Cardiac muscle cell (in vitro differentiated cells and primary cell): Measurements from ENCODE around the gene ARID3A. TPM values are rescaled to one million over a fixed set of nuclear protein-coding genes. Genes with fewer than 3 reads are reported as not detected.
A peak's percentile ranks its signal among the peaks of the same experiment; 100 is the strongest.

Experiments
- DNase-seq, 2 donors: peaks; one replicate each; pipeline versions ENCODE4 v3.0.0 to v3.0.0-alpha.2; 2010 to 2017; ENCODE audit warnings: low read depth in 1 of 2, low spot score in 1 of 2
- H3K27ac ChIP-seq: fragments of 200-600 bp; sonication (generic); 2 replicates; pipeline ENCODE4 v1.5.1; 2016
- H3K27me3 ChIP-seq: fragments of 200-600 bp; sonication (generic); 2 replicates; pipeline ENCODE4 v1.6.0; 2016; ENCODE audit warnings: control low read depth
- H3K36me3 ChIP-seq: fragments of 200-600 bp; sonication (generic); 2 replicates; pipeline ENCODE4 v1.5.1; 2016; ENCODE audit warnings: control low read depth
- H3K4me1 ChIP-seq: fragments of 200-600 bp; sonication (generic); 2 replicates; pipeline ENCODE4 v1.8.1; 2017; ENCODE audit warnings: low read depth, mild to moderate bottlenecking, mixed run types
- H3K4me3 ChIP-seq: fragments of 200-600 bp; sonication (generic); 2 replicates; pipeline ENCODE4 v1.5.1; 2016; ENCODE audit warnings: mild to moderate bottlenecking
- H3K9me3 ChIP-seq: fragments of 200-600 bp; sonication (generic); 2 replicates; pipeline ENCODE4 v1.5.1; 2017; ENCODE audit warnings: low read depth, mild to moderate bottlenecking, control low read depth
- CTCF ChIP-seq: IDR thresholded peaks from 2 replicates; pipeline ENCODE4 v1.5.1; 2012; ENCODE audit warnings: low read depth, mild to moderate bottlenecking, low read length
- polyA plus RNA-seq: library from polyadenylated mRNA; unstranded; fragments of >200 nt; fragmentation: Nextera tagmentation; extraction: Ambion mirVana; gene quantifications from 2 replicates; pipeline ENCODE4 v1.2.1, GENCODE V29; 2016
- total RNA-seq: library from RNA; depleted of rRNA; stranded (reverse); fragments of >200 nt; gene quantifications from 2 replicates; pipeline ENCODE4 v1.2.3, GENCODE V29; 2016

The ARID3A gene
- total and polyA plus RNA-seq, 2 experiments from 2014 or later = 39.1 to 62.3 TPM

DNA sequence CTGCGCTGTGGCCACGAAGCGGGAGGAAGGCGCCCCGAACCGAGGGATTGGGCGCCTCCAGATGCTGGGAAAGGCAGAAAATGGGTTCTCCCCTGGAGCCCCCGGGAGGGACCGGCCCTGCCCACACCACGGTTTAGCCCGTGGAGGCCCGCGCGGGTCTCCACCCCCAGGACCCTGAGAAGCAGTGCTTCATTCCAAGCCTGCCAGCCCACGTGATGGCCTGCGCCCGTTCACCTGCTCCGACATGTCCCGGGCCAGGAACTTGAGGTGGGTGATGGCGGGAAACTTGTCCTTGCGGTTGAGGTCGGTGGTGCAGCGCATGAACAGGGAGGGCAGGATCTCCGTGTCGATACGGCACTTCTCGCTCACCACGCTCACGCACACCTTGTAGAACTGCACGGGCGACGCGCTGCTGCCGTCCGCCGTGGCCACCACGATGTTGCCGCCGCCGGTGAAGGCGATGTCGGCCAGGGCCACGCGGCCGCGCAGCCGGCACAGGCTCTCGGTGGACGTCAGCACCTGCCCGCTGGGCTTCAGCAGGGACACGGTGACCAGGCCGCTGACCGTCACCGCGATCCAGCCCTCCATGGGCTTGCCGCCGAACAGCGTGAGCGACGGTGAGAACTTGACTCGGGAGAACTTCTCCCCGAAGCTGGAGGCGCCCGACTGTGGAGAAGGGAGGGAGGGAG is 40.2 kb upstream of the ARID3A start:
- no peaks in the 10 kb centered on the region for H3K4me1 ChIP-seq
- H3K27ac ChIP-seq = no peak overlapping the region
- TF ChIP-seq CTCF = no peak
- peaks cover 9% of the 10 kb centered on the region for H3K36me3 ChIP-seq
- no peak overlapping the region for H3K4me3 ChIP-seq
- H3K27me3 ChIP-seq = no peaks in the 10 kb centered on the region
- DNase-seq = no peak
- no peaks in the 10 kb centered on the region for H3K9me3 ChIP-seq

GRCh38 chr19:887072-887471 is 38.8 kb upstream of the ARID3A start:
- H3K9me3 ChIP-seq = no peaks in the 10 kb centered on the region
- H3K27ac ChIP-seq = no peak overlapping the region
- H3K4me1 ChIP-seq = no peaks in the 10 kb centered on the region
- H3K27me3 ChIP-seq = no peaks in the 10 kb centered on the region
- TF ChIP-seq CTCF = no peak
- no peaks in the 10 kb centered on the region for H3K36me3 ChIP-seq
- H3K4me3 ChIP-seq = no peak overlapping the region
- DNase-seq = peak; percentile 30 to 58

- no peaks in the 10 kb centered on the region for H3K36me3 ChIP-seq
- no peak for DNase-seq
These were observed 38.2 kb upstream of the ARID3A start for GRCh38 chr19:887599-887998.

GRCh38 chr19:888581-889385 is 37.1 kb upstream of the ARID3A start:
- Histone ChIP-seq H3K4me1 (no peaks in the 10 kb centered on the region), H3K27ac (no peak overlapping the region), H3K36me3 (no peaks in the 10 kb centered on the region), H3K4me3 (no peak overlapping the region), H3K9me3 (no peaks in the 10 kb centered on the region), H3K27me3 (no peaks in the 10 kb centered on the region)
- no peak for TF ChIP-seq CTCF
- DNase-seq = no peak

More at GRCh38 chr19:887599-887998, 38.2 kb upstream of the ARID3A start:
- H3K27me3 ChIP-seq = no peaks in the 10 kb centered on the region
- no peaks in the 10 kb centered on the region for H3K4me1 ChIP-seq
- no peak for TF ChIP-seq CTCF
- H3K4me3 ChIP-seq = no peak overlapping the region
- H3K27ac ChIP-seq = no peak overlapping the region
- H3K9me3 ChIP-seq = no peaks in the 10 kb centered on the region

GRCh38 chr19:889662-890295 is 36.1 kb upstream of the ARID3A start:
- DNase-seq = no peak
- H3K36me3 ChIP-seq = no peaks in the 10 kb centered on the region
- no peak overlapping the region for H3K27ac ChIP-seq
- no peaks in the 10 kb centered on the region for H3K4me1 ChIP-seq
- H3K9me3 ChIP-seq = no peaks in the 10 kb centered on the region
- H3K4me3 ChIP-seq = no peak overlapping the region
- no peaks in the 10 kb centered on the region for H3K27me3 ChIP-seq
- no peak for TF ChIP-seq CTCF
